OCI-LY7 (cell line): ENCODE data around the gene STAC3.

Source experiments
- CTCF ChIP-seq: fragments of 200-600 bp; sonication (generic); conservative IDR thresholded peaks from 2 replicates; pipeline ENCODE4 v1.5.1; 2014; ENCODE audit warnings: mild to moderate bottlenecking, antibody characterized with exemption, low read length, moderate library complexity, mixed read lengths
- EZH2phosphoT487 ChIP-seq: fragments of 200-600 bp; sonication (generic); IDR thresholded peaks from 2 replicates; pipeline ENCODE4 v1.6.1; 2018; ENCODE audit warnings: low read depth, borderline replicate concordance, mild to moderate bottlenecking, mixed run types, antibody characterized with exemption, low read length, moderate library complexity, mixed read lengths

DNA sequence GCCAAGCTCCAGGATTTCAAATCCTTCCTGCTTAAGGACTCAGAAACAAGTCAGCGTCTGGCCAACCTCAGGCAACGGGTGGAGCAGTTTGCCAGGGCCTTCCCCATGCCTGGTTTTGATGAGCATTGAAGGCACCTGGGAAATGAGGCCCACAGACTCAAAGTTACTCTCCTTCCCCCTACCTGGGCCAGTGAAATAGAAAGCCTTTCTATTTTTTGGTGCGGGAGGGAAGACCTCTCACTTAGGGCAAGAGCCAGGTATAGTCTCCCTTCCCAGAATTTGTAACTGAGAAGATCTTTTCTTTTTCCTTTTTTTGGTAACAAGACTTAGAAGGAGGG is 16.8 kb downstream of the STAC3 start:
- no peak for TF ChIP-seq CTCF
- TF ChIP-seq EZH2phosphoT487, result no peak
